Mesenchymal stem cell (in vitro differentiated cells and primary cell): ENCODE data around the gene TCEAL3.
A peak's percentile ranks its signal among the peaks of the same experiment; 100 is the strongest.

Experiments used
- DNase-seq: peaks from one replicate; pipeline ENCODE4 v3.0.0-alpha.2; 2013
- H2AFZ ChIP-seq: one replicate; pipeline ENCODE4 v1.6.1; 2013; ENCODE audit warnings: low read depth, mild to moderate bottlenecking, control low read depth, inconsistent platforms, low read length, moderate library complexity
- H2AK5ac ChIP-seq: 2 replicates; pipeline ENCODE4 v1.6.1; 2013; ENCODE audit warnings: low read length, moderate library complexity, mild to moderate bottlenecking, inconsistent platforms; ENCODE audit not compliant: severe bottlenecking
- H2BK120ac ChIP-seq: one replicate; pipeline ENCODE4 v1.6.1; 2013; ENCODE audit warnings: low read depth, mild to moderate bottlenecking, inconsistent platforms, low read length, moderate library complexity
- H2BK12ac ChIP-seq, 2 experiments: one replicate each; pipeline ENCODE4 v1.6.1; 2013; ENCODE audit warnings: inconsistent platforms in 2 of 2, low read length in 2 of 2, mild to moderate bottlenecking in 2 of 2, moderate library complexity in 2 of 2, control low read depth in 1 of 2
- H2BK15ac ChIP-seq: one replicate; pipeline ENCODE4 v1.6.1; 2013; ENCODE audit warnings: mild to moderate bottlenecking, low read depth, inconsistent platforms; ENCODE audit not compliant: poor library complexity, severe bottlenecking
- H2BK5ac ChIP-seq: 2 replicates; pipeline ENCODE4 v1.6.1; 2013; ENCODE audit warnings: low read depth, mild to moderate bottlenecking, low read length, control low read depth, inconsistent platforms; ENCODE audit not compliant: poor library complexity, severe bottlenecking
- H3K14ac ChIP-seq, 2 experiments: one replicate each; pipeline ENCODE4 v1.6.1; 2013; ENCODE audit warnings: inconsistent platforms in 2 of 2, low read length in 2 of 2, control low read depth in 1 of 2, mild to moderate bottlenecking in 1 of 2, moderate library complexity in 1 of 2
- H3K18ac ChIP-seq, 2 experiments: one replicate each; pipeline ENCODE4 v1.6.1; 2013; ENCODE audit warnings: inconsistent platforms in 2 of 2, low read length in 2 of 2, control low read depth in 1 of 2, low read depth in 1 of 2, mild to moderate bottlenecking in 1 of 2
- H3K23ac ChIP-seq, 2 experiments: one replicate each; pipeline ENCODE4 v1.6.1; 2013; ENCODE audit warnings: inconsistent platforms in 2 of 2, low read length in 2 of 2, mild to moderate bottlenecking in 2 of 2, moderate library complexity in 2 of 2, control low read depth in 1 of 2
- H3K27ac ChIP-seq: 2 replicates; pipeline ENCODE4 v1.5.1; 2013; ENCODE audit warnings: mild to moderate bottlenecking, moderate library complexity, low read length, control low read depth, inconsistent platforms; ENCODE audit not compliant: poor library complexity, severe bottlenecking
- H3K27me3 ChIP-seq, 2 experiments: 2 replicates each; pipeline versions ENCODE4 v1.6.1 to v1.7.0; 2013; ENCODE audit warnings: low read length in 2 of 2, mild to moderate bottlenecking in 2 of 2, moderate library complexity in 2 of 2, control low read depth in 1 of 2, inconsistent platforms in 1 of 2; ENCODE audit not compliant: control insufficient read depth in 1 of 2, insufficient read depth in 1 of 2
- H3K36me3 ChIP-seq, 2 experiments: 2 replicates each; pipeline versions ENCODE4 v1.6.1 to v1.7.0; 2013; ENCODE audit warnings: low read length in 2 of 2, control low read depth in 1 of 2, inconsistent platforms in 1 of 2, low read depth in 1 of 2, mild to moderate bottlenecking in 1 of 2; ENCODE audit not compliant: insufficient read depth in 2 of 2, control insufficient read depth in 1 of 2
- H3K4ac ChIP-seq, 2 experiments: one replicate each; pipeline ENCODE4 v1.6.1; 2013; ENCODE audit warnings: inconsistent platforms in 2 of 2, low read length in 2 of 2, mild to moderate bottlenecking in 2 of 2, moderate library complexity in 2 of 2, control low read depth in 1 of 2, low read depth in 1 of 2
- H3K4me1 ChIP-seq: 2 replicates; pipeline ENCODE4 v1.6.1; 2013; ENCODE audit warnings: low read depth, low read length, control low read depth; ENCODE audit not compliant: control insufficient read depth, insufficient read depth
- H3K4me2 ChIP-seq: 2 replicates; pipeline ENCODE4 v1.6.1; 2013; ENCODE audit warnings: low read length, mild to moderate bottlenecking, inconsistent platforms; ENCODE audit not compliant: poor library complexity, severe bottlenecking
- H3K4me3 ChIP-seq, 2 experiments: 2 replicates each; pipeline versions ENCODE4 v1.5.1 to v1.7.0; 2013; ENCODE audit warnings: low read length in 2 of 2, mild to moderate bottlenecking in 2 of 2, control low read depth in 1 of 2, low read depth in 1 of 2; ENCODE audit not compliant: insufficient read depth in 1 of 2
- H3K79me1 ChIP-seq: replicated peaks from 2 replicates; pipeline ENCODE4 v1.6.1; 2013; ENCODE audit warnings: mild to moderate bottlenecking, control low read depth, low read length, inconsistent platforms; ENCODE audit not compliant: poor library complexity, severe bottlenecking
- H3K9ac ChIP-seq: 2 replicates; pipeline ENCODE4 v1.7.0; 2013; ENCODE audit warnings: mild to moderate bottlenecking, low read length, moderate library complexity
- H3K9me3 ChIP-seq: 2 replicates; pipeline ENCODE4 v1.7.0; 2013; ENCODE audit warnings: mild to moderate bottlenecking, low read length; ENCODE audit not compliant: control insufficient read depth
- H4K8ac ChIP-seq: one replicate; pipeline ENCODE4 v1.6.1; 2013; ENCODE audit warnings: inconsistent platforms, mild to moderate bottlenecking, low read length, moderate library complexity
- H4K91ac ChIP-seq: one replicate; pipeline ENCODE4 v1.6.1; 2013; ENCODE audit warnings: mild to moderate bottlenecking, low read length, inconsistent platforms
- WGBS: methylation state at CpG from one replicate; pipeline ENCODE4 v1.1.7; 2013; ENCODE audit warnings: mixed read lengths; 5-methylcytosine and 5-hydroxymethylcytosine counted together

TCEAL3 gene

GRCh38 chrX:103613362-103613890 lies 5.7 kb downstream of the TCEAL3 start:
- Histone ChIP-seq H3K4me1 (peaks cover 2% of the 10 kb centered on the region), H3K27me3 (peaks cover 0 to 6% of the 10 kb centered on the region in 2 experiments), H3K4me3 (no peak overlapping the region), H3K4me2 (no peak overlapping the region), H3K4ac (no peak overlapping the region), H2BK120ac (no peak overlapping the region), H2BK5ac (no peak overlapping the region), H3K18ac (no peak overlapping the region), H2AFZ (no peak overlapping the region), H2BK15ac (no peak overlapping the region), H3K9me3 (no peaks in the 10 kb centered on the region), H3K9ac (no peak overlapping the region), H3K23ac (no peak overlapping the region), H3K79me1 (peaks cover 3% of the 10 kb centered on the region), H3K27ac (no peak overlapping the region), H4K8ac (no peak overlapping the region), H3K14ac (no peak overlapping the region), H4K91ac (no peak overlapping the region), H2BK12ac (no peak overlapping the region), H2AK5ac (no peak overlapping the region), H3K36me3 (peaks cover 0 to 3% of the 10 kb centered on the region in 2 experiments)
- no CpG with 5 or more reads among the region's 1 CpG for WGBS
- peak; percentile 24 for DNase-seq

- Histone ChIP-seq H3K4ac (no peak overlapping the region), H2AFZ (no peak overlapping the region), H3K4me1 (no peaks in the 10 kb centered on the region), H2AK5ac (no peak overlapping the region), H2BK5ac (no peak overlapping the region), H3K36me3 (peaks cover 0 to 1% of the 10 kb centered on the region in 2 experiments), H2BK120ac (no peak overlapping the region), H3K9ac (no peak overlapping the region), H3K18ac (no peak overlapping the region), H3K27me3 (peaks cover 0 to 4% of the 10 kb centered on the region in 2 experiments), H2BK12ac (no peak overlapping the region), H3K79me1 (peaks cover 3% of the 10 kb centered on the region), H3K4me2 (no peak overlapping the region), H4K91ac (no peak overlapping the region), H3K9me3 (no peaks in the 10 kb centered on the region), H3K4me3 (no peak overlapping the region), H4K8ac (no peak overlapping the region), H3K23ac (no peak overlapping the region), H3K14ac (no peak overlapping the region), H3K27ac (no peak overlapping the region), H2BK15ac (no peak overlapping the region)
- no CpG with 5 or more reads among the region's 1 CpG for WGBS
- DNase-seq: no peak
Observed at GRCh38 chrX:103614999-103615398, 7.2 kb downstream of the TCEAL3 start.

- Histone ChIP-seq H3K18ac (no peak overlapping the region), H3K14ac (no peak overlapping the region), H3K27ac (no peak overlapping the region), H3K4ac (no peak overlapping the region), H4K8ac (no peak overlapping the region), H3K9ac (no peak overlapping the region), H2BK5ac (no peak overlapping the region), H2BK12ac (no peak overlapping the region), H4K91ac (no peak overlapping the region), H2AK5ac (no peak overlapping the region), H3K27me3 (peaks cover 0 to 3% of the 10 kb centered on the region in 2 experiments), H3K23ac (no peak overlapping the region), H3K36me3 (no peaks in the 10 kb centered on the region), H3K4me3 (no peak overlapping the region), H2BK15ac (no peak overlapping the region), H3K9me3 (no peaks in the 10 kb centered on the region), H2BK120ac (no peak overlapping the region), H2AFZ (no peak overlapping the region), H3K4me1 (no peaks in the 10 kb centered on the region), H3K4me2 (no peak overlapping the region), H3K79me1 (no peaks in the 10 kb centered on the region)
- peak; percentile 10 for DNase-seq
Observed at GRCh38 chrX:103615781-103616371, 8.1 kb downstream of the TCEAL3 start.

- Histone ChIP-seq H3K4me2 (no peak overlapping the region), H3K9me3 (no peaks in the 10 kb centered on the region), H2BK120ac (no peak overlapping the region), H2BK5ac (no peak overlapping the region), H3K27ac (no peak overlapping the region), H3K36me3 (no peaks in the 10 kb centered on the region), H4K91ac (no peak overlapping the region), H3K18ac (no peak overlapping the region), H3K79me1 (no peaks in the 10 kb centered on the region), H3K23ac (no peak overlapping the region), H3K4me1 (no peaks in the 10 kb centered on the region), H2AK5ac (no peak overlapping the region), H3K9ac (no peak overlapping the region), H3K27me3 (peaks cover 0 to 3% of the 10 kb centered on the region in 2 experiments), H2BK15ac (no peak overlapping the region), H3K4ac (no peak overlapping the region), H4K8ac (no peak overlapping the region), H2AFZ (no peak overlapping the region), H3K4me3 (no peak overlapping the region), H3K14ac (no peak overlapping the region), H2BK12ac (no peak overlapping the region)
- DNase-seq: no peak
- WGBS: 0% methylated on average over 1 of the region's 1 CpG
Observed at GRCh38 chrX:103616676-103617186, 9.0 kb downstream of the TCEAL3 start.
